ENCODE results near the gene SPRED1.
"Not testable (repeated sequence)": the region's sequence is repeated elsewhere in the genome, so short reads cannot be mapped to it uniquely, and the experiment has no call there.

The SPRED1 gene

DNA sequence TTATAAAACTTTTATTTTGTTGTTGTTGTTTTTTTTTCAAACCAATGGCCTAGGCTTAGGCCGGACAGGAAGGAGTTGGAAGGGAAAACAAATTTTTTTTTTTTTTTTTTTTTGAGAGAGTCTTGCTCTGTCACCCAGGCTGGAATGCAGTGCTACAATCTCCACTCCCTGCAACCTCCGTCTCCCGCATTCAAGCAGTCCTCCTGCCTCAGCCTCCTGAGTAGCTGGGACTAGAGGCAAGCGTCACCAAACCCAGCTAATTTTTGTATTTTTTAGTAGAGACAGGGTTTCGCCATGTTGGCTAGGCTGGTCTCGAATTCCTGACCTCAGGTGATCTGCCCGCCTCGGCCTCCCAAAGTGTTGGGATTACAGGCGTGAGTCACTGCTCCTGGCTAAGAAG, 15.6 kb upstream of the SPRED1 start:
- not testable (repeated sequence) for DNase-seq

DNA sequence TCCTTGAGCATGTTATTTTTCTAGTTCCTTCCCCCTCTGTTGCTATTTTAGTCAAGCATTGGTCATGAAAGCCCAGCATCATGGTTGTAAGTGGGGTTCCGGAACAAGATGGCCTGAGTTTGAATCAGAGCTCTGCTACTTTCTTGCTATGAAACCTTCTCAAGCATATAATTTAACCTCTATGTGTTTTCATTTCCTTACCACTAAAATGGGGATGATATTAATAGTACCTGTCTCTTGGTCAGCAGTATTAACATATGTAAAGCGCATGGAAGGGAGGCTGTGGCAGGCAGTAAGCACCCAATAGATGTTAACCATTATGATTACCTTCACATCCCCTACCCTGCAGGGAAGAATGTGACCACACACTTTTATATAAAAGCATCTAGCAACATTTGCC, 14.3 kb upstream of the SPRED1 start:
- DNase-seq = no peak

DNA sequence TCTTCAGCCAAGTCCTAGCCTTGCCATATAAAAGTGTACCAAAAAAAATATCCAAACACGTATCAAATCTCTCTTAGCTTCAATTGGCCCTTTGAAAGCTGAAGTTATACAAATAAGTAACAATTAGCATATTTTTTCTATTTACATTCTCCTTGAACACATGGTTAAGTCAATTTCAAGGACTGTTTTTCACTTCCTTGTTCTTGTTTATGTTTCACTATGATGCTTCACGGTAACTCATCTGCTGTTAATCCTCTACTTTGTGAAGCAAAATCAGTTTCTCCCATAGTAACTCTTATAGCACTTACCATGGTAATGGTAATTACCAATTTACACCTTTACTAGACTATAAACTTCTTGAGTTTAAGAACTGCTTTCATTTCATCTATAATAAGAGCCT, 10.6 kb upstream of the SPRED1 start:
- no peak for DNase-seq

DNA sequence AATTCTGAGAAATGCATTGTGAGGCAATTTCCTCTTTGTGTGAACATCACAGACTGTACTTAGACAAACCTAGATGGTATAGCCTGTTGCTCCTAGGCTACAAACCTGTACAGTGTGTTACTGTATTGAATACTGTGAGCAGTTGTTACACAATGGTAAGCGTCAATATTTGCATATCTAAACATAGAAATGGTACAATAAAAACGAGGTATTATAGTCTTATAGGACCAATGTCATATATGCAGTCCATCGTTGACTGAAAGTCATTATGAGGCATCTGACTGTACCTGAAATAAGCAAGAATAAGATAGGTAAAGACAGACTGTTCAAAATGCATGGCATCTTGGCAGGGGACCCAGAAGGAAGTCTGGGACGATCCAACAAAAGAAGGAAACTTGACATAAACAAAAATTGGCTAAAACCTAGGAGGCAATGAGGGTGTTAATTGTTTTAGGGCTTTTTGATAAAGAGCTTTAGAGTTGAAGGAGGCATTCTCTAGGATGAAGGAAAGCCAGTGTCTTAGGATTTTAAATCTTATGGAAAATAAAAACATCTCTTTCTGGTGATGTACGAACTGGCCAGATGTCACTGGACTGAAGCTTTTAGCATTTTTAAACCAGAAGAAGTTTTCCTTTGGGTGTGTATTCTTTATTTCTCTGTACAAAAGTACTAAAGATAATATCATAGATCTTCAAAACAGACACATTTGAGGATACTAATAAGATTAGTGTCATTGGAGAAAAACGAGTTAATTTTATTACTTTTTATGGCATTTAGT, 9.2 kb upstream of the SPRED1 start:
- DNase-seq = no peak

DNA sequence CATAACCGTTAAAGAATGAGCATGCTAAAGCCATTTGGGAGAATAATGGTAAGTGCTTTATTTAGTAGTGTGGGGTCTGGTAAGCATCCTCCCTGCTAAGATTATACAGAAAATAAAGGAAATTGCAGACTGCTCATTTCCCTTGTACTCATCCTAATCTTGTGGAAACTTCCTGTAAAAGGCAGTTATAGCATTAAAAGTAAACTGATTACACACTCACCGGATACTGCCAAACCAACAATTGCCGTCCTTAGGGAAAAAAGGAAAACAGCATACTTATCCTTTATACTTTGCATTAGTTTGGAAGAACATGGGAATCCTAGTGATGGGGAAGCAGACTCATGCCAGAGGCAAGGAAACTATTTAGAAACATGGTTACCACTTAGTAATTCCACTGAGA, 5.3 kb upstream of the SPRED1 start:
- no peak for DNase-seq

DNA sequence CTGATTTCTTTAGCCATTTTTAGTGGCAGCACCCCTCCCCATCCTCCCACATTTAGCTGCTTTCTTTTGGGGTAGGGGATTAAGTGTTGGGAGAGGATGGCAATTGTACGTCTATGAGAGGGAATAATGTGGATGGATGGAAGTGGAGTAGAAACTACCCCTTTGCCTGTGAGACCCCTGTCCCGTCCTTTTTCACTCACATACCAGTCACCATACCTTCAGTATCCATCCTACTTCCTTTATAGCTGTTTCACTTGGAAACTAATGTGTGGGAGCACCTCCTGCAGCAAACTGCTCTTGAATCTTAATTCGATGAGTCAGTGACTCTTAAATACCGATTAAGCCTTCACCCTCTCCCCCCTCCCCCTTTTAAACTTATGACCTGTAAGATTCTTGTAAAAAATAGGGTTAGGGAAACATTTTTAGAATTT, 730 bp downstream of the SPRED1 start:
- DNase-seq = no peak

DNA sequence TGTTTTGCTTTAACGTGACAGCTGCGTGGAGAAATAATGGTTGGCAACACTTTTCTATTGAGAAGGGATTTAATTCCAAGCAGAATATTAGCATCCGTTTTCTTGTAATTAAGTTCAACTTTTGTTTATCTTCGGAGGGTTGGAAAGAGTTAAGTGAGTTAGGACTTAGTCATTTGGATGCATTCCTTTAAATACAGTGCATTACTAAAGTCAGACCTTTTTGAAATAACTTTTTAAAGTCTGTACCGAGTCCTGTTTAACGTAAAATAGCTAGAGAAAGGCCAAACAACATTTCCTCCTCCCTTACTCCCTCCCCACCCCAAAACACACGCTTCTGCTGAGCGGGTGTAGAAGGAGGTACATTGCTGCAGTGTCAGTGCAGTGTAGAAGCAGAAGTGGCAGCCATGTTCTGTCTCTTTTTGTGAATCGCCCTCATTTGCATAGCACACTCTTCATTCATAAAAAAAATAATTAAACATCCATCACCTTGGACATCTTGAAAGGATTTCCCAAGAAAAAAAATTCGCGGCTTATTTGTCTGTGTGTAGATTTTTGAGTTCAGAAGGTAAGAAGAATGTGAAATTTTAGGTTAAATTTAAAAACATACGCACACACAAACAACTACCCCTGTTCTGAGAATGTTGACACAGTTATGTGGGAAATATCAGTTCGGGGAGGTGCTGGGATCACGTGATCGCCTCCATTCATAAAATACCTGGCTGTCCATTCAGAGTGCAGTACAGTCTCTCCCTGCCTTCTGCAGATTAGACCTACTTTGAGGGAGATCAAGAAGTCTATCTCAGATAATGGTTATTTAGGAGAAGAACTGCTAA, 1.6 kb downstream of the SPRED1 start:
- DNase-seq = no peak

DNA sequence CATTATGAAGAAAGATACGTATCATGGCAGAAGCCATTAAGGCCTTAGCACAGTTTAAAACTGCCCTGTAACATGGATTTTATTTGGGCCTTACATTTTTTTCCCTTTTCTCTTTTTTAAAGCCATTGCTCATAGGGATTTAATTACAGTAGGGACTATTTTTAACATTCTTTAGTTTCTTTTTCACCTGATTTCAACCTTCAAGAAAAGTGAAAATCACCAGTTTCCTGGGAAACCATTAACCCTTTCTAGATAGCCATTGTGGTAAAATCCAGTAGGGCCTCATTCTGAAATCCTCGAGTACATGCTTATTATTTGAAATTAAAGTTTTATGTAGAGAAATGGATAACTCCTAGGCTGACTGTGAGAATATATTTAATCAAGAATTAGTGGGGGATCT, 3.1 kb downstream of the SPRED1 start:
- DNase-seq = no peak

DNA sequence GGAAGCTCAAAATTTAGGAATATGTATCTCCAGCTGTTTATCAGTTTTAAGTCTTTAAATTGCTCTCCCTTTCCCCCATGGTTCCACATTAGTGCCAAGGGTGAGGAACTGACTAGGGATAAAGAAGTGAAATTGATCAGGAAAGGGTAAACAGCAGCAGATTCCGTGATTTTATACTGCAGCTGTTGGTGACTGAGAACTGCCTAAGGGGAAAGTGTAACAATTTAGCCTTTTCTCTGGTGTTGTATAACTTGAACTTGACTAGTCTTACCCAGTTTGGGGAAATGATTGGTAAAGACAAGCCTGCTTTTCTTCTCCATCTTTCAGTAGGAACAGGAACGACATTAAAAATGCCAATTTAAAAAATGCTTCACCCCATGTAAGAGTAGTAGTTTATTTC, 5.0 kb downstream of the SPRED1 start:
- DNase-seq = no peak

DNA sequence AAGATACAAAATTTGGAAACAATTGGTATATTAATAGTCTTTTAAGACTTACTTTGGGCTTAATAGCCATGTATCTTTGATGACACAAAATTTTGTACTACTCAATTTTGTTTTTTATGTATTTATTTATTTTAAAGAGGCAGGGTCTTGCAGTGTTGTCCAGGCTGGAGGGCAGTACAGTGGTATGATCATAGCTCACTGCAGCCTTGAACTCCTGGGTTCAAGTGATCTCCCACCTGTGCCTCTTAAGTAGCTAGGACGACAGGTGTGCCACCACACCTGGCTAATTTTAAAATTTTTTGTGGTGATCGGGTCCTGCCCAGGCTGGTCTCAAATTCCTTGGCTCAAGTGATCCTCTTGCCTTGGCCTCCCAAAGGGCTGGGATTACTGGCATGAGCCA, 6.5 kb downstream of the SPRED1 start:
- DNase-seq = no peak

DNA sequence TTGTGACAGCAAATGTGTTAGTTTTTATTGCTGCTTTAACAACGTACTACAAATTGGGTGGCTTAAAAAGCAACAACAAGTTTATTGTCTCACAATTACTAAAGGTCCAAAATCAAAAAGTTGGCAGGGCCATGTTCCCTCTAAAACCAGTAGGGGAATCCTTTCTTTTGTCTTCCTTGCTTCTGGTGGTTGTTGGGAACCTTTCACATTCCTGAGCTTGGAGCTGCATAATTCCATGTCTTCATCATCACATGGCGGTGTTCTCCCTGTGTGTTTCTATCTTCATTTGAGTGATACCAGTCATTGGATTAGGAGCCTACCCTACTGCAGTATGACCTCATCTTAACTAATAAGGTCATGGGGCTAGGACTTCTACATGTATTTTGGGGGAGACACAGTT, 7.4 kb downstream of the SPRED1 start:
- no peak for DNase-seq

DNA sequence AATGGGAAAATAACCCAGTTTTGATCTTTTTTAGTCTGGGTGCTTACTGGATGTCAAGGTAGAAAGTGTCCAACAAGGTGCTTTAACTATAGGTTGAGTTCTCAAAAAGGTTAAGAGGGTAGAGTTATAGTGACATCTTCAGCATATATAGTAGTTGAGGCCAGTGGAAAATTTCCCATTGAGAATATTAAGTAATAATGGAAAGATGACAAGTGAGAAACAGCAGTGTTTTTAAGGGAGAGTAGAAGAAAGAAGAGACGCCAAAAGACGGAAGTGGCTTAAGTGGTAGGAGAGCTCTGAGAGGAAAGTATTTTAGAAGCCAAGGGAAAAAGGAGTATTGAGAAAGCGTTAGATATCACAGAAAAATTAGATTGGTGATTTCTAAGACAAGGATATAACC, 10.6 kb downstream of the SPRED1 start:
- DNase-seq = no peak

DNA sequence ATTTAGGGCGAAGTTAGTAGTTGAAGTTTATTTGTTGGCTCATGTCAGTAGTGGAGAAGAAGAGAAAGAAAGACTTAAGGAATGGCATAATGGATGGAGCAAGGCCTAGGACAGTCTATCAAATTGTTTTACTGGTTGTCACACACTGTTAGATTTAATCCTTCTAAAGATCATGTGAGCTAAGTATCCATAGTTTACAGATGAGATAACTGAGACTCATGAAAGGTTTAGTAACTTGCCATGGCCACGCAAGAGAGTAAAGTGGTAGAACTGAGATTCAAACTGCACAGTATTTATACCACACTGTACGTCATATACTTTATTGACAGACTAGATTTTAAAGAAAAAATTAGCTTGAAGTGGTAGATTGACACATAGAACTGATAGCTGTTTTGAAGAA, 11.4 kb downstream of the SPRED1 start:
- no peak for DNase-seq

DNA sequence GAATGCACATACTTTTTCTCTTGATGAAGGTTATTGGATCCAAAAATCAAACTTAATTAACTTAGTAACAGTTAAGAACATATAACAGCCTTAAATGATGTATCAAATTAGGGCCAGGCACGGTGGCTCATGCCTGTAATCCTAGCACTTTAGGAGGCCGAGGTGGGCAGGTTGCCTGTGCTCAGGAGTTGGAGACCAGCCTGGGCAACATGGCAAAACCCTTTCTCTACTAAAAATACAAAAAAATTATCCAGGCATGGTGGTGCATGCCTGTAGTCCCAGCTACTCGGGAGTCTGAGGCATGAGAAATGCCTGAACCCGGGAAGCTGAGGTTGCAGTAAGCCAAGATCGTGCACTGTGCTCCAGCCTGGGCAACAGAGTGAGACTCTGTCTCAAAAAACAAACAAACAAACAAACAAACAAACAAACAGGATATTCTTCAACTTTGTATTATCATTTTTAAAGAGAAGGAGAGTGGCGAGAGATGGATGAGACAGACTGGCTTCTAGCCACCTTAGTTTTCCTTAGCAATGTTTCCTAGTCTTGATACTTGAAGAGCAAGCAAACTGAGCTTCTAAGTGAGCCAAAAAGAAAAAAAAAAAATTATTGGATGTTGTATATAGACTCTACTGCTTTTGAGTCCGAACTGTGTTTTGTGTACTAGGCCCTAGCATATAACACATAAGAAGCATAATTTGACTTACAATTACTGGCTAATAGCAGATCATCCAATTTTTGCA, 13.8 kb downstream of the SPRED1 start:
- no peak for DNase-seq

DNA sequence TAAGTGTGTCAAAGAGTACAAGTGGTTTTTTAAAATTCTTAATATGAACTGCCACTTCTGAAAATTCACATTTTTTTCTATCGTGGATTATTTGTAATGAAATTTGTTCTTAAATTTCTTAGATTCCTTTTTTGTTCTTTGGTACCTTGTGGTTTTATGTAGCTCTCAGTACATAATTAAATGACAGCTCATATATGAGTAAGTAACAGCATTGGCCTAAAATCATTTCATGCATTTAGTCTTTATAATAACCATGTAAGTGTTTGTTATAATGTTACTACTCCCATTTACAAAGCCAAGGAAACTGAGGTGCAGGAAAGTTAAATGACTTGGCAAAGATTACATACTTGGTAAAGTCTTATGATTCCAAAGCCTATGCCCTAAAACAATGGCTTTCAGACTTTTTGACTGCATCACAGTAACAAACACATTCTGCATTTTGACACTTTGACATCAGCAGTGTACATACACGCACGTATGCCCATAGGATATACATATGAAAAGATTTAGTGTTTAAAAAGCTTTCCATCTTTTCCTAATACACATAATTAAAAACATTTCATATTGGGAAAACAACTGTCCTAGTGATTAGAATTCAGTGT, 14.9 kb downstream of the SPRED1 start:
- no peak for DNase-seq

DNA sequence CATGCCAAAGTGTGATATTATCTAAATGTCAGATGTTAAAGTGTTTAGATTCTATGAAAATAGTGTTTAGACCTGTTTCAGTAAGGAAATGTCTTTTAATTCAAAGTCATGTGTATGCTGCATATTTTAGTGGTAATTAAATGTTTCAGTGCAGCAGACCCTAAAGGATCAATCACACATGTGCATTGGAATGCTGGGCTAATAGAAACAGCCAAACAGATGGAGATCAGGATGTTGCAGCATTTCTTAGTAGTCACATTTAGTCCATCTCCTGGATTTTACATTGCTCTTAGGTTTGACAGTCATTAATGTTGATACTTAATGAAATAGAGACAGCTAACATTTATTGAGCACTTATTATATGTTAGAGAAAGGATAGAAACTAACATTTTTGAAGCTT, 18.5 kb downstream of the SPRED1 start:
- DNase-seq = no peak

DNA sequence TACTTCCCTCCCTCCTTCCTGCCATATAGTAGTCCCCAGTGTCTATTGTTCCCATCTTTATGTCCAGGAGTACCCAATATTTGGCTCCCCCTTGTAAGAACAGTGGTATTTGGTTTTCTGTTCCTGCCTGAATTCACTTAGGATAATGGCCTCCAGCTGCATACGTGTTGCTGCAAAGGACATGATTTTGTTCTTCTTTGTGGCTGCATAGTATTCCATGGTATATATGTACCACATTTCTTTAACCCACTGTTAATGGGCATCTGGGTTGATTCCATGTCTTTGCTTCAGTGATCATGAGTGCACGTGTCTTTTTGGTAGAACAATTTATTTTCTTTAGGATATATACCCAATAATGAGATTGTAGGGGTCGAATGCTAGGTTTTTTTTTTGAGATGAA, 19.3 kb downstream of the SPRED1 start:
- DNase-seq = no peak

DNA sequence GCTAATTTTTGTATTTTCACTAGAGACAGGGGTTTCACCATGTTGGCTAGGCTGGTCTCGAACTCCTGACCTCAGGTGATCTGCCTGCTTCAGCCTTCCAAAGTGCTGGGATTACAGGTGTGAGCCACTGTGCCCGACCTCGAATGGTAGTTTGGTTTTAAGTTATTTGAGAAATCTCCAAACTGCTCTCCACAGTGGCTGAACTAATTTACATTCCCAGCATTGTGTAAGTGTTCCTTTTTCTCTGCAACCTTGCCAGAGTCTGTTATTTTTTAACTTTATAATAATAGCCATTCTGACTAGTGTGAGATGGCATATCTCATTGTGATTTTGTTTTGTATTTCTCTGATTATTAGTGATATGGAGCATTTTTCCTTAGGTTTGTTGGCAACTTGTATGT, 19.8 kb downstream of the SPRED1 start:
- not testable (repeated sequence) for DNase-seq

DNA sequence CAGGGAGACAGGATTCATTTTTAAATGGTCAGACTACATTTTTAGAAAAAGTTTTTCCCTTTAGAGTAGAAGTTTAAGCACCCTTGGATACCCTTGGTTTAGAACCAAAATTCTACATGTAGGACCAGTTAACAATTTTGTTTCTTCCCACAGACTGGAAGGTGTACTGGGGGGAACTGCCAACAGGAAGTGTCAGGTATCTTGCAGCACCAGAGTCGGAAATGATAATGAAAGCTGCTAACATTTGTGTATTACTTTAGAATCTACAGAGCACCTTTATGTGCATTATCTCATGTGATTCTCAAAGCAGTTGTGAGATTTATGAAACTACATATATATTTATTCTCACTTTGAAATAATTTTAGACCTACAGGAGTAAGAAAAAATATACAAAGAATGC, 21.5 kb downstream of the SPRED1 start:
- DNase-seq = no peak

DNA sequence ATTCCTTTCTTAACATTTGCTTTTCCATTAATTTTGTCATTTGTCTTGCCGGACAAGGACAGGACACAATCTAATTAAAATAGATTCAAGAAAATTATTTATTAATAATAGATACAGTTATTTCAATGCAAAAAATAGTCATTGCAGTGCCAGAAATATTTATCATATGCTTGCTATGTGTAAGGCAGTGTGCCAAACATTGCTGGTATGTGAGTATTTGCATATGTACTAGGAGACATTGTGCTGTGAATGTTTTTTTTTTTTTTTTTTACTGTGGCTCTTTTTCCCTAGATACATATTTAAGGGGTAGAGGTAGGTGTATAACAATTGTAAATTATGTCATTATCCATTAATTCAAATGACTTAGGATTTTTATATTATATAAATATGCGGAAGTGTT, 23.3 kb downstream of the SPRED1 start:
- DNase-seq = no peak

DNA sequence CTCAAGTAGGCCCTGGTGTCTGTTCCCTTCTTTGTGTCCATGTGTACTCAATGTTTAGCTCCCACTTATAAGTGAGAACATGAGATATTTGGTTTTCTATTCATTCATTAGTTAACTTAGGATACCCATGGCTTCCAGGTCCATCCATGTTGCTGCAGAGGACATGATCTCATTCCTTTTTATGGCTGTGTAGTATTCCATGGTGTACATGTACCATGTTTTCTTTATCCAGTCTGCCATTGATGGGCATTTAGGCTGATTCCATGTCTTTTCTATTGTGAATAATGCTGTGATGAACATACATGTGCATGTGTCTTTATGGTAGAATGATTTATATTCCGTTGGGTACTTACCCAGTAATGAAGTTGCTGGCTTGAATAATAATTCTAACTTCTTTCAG, 24.6 kb downstream of the SPRED1 start:
- DNase-seq = not testable (repeated sequence)

DNA sequence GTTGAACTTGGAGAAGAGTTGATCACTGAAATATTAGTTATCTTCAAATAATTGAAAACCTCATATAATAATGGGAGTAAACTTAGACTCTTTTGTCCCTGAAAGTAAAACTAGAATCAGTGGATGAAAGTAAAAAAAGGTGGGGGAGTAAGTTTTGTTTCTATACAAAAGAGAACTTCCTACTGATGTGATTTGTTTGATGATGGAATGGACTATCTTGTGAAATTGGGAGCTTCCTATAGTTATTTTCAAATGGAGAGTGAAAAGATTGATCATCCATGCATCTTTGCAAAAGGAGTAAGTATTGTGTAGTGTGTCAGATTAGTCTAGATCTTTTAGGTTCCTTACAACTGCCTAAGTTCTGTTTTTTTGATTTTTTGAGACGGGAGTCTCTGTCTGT, 28.4 kb downstream of the SPRED1 start:
- DNase-seq = no peak

DNA sequence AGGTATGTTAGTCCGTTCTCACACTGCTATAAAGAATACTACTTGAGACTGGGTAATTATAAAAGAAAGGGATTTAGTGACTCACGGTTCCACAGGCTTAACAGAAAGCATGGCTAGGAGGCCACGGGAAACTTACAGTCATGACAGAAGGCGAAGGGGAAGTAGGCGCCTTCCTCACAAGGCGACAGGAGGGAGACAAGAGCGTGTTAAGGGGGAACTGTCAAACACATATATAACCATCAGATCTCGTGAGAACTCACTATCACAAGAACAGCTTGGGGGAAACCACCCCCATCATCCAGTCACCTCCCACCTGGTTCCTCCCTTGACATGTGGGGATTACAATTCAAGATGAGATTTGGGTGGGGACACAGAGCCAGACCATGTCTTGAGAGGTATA, 30.4 kb downstream of the SPRED1 start:
- no peak for DNase-seq
